ENCODE measurements around the gene OR6X1. TPM values are rescaled to one million over a fixed set of nuclear protein-coding genes. Genes with fewer than 3 reads are reported as not detected.

Gene OR6X1
- total and polyA plus RNA-seq, 2 of the 8 experiments (the other 6 are each of a cell fraction or from before 2014, with no cell fraction given) = not detected

DNA sequence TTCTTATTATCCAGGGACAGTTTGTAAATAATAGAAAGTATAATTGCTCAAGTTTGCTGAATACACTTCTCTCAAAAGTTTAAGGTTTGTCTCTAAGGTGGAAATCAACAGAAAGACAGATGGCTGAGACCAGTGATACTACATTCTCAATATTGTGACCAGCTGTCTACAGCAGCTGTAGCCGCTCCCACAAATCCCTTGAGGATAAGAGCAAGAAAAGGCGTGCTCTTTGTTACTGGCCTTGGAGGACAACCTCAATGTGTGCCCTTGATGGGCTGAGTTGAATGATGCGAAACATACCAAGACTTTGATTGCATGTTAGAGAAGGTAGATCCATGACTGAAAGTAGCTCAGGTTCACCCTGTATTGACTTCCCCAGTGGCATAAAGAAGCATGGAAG lies 45.7 kb upstream of the OR6X1 start (continued):
- TF ChIP-seq, protein P1, sequence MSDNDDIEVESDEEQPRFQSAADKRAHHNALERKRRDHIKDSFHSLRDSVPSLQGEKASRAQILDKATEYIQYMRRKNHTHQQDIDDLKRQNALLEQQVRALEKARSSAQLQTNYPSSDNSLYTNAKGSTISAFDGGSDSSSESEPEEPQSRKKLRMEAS (IDR thresholded peaks at IDR 0.05) = no peak
- TF ChIP-seq TEAD4 (IDR thresholded peaks at IDR 0.05; ENCODE audit: low read depth, low read length) (no peak), ZNF274 (IDR thresholded peaks at IDR 0.05; ENCODE audit: borderline replicate concordance, extremely low read depth, low read length) (no peak), POLR2A (IDR thresholded peaks at IDR 0.05; ENCODE audit: control extremely low read depth in 1 of 2, low read depth in 2 of 2, low read length in 2 of 2) (no peak), TAF1 (IDR thresholded peaks at IDR 0.05; ENCODE audit: low read depth, low read length) (no peak)
- TF ChIP-seq, protein P2, sequence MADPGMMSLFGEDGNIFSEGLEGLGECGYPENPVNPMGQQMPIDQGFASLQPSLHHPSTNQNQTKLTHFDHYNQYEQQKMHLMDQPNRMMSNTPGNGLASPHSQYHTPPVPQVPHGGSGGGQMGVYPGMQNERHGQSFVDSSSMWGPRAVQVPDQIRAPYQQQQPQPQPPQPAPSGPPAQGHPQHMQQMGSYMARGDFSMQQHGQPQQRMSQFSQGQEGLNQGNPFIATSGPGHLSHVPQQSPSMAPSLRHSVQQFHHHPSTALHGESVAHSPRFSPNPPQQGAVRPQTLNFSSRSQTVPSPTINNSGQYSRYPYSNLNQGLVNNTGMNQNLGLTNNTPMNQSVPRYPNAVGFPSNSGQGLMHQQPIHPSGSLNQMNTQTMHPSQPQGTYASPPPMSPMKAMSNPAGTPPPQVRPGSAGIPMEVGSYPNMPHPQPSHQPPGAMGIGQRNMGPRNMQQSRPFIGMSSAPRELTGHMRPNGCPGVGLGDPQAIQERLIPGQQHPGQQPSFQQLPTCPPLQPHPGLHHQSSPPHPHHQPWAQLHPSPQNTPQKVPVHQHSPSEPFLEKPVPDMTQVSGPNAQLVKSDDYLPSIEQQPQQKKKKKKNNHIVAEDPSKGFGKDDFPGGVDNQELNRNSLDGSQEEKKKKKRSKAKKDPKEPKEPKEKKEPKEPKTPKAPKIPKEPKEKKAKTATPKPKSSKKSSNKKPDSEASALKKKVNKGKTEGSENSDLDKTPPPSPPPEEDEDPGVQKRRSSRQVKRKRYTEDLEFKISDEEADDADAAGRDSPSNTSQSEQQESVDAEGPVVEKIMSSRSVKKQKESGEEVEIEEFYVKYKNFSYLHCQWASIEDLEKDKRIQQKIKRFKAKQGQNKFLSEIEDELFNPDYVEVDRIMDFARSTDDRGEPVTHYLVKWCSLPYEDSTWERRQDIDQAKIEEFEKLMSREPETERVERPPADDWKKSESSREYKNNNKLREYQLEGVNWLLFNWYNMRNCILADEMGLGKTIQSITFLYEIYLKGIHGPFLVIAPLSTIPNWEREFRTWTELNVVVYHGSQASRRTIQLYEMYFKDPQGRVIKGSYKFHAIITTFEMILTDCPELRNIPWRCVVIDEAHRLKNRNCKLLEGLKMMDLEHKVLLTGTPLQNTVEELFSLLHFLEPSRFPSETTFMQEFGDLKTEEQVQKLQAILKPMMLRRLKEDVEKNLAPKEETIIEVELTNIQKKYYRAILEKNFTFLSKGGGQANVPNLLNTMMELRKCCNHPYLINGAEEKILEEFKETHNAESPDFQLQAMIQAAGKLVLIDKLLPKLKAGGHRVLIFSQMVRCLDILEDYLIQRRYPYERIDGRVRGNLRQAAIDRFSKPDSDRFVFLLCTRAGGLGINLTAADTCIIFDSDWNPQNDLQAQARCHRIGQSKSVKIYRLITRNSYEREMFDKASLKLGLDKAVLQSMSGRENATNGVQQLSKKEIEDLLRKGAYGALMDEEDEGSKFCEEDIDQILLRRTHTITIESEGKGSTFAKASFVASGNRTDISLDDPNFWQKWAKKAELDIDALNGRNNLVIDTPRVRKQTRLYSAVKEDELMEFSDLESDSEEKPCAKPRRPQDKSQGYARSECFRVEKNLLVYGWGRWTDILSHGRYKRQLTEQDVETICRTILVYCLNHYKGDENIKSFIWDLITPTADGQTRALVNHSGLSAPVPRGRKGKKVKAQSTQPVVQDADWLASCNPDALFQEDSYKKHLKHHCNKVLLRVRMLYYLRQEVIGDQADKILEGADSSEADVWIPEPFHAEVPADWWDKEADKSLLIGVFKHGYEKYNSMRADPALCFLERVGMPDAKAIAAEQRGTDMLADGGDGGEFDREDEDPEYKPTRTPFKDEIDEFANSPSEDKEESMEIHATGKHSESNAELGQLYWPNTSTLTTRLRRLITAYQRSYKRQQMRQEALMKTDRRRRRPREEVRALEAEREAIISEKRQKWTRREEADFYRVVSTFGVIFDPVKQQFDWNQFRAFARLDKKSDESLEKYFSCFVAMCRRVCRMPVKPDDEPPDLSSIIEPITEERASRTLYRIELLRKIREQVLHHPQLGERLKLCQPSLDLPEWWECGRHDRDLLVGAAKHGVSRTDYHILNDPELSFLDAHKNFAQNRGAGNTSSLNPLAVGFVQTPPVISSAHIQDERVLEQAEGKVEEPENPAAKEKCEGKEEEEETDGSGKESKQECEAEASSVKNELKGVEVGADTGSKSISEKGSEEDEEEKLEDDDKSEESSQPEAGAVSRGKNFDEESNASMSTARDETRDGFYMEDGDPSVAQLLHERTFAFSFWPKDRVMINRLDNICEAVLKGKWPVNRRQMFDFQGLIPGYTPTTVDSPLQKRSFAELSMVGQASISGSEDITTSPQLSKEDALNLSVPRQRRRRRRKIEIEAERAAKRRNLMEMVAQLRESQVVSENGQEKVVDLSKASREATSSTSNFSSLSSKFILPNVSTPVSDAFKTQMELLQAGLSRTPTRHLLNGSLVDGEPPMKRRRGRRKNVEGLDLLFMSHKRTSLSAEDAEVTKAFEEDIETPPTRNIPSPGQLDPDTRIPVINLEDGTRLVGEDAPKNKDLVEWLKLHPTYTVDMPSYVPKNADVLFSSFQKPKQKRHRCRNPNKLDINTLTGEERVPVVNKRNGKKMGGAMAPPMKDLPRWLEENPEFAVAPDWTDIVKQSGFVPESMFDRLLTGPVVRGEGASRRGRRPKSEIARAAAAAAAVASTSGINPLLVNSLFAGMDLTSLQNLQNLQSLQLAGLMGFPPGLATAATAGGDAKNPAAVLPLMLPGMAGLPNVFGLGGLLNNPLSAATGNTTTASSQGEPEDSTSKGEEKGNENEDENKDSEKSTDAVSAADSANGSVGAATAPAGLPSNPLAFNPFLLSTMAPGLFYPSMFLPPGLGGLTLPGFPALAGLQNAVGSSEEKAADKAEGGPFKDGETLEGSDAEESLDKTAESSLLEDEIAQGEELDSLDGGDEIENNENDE (IDR thresholded peaks at IDR 0.05; ENCODE audit: insufficient replicate concordance, low read length) = no peak
